Measurements from ENCODE around the gene TJP3.

TJP3 gene

DNA sequence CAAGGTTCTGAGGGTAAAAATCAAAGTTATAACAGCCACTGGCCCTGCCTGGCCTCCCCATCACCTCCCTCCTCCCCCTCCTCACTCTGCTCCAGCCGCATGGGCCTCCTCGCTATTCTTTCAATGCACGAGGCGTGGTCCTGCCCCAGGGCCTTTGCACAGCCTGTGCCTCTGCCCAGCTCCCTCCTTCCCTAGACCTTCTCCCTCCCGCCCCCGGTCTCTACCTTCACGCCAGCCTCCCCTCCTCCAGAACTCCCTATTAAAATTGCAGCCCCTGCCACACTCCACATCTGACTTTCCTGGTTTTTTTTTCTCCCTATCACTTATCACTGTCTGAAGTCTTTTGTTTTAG is 60.5 kb downstream of the TJP3 start:
- Histone ChIP-seq H3K9me3 (replicated peaks; ENCODE audit: insufficient read depth, low read length) (no peaks in the 10 kb centered on the region), H3K27me3 (replicated peaks; ENCODE audit: insufficient read depth, low read length) (peaks cover 6% of the 10 kb centered on the region; the same call in 1 of the 2 replicates), H3K79me2 (ENCODE audit: low read length) (peaks cover 7% of the 10 kb centered on the region; the same call in 1 of the 2 replicates), H3K9me2 (replicated peaks; ENCODE audit: insufficient read depth, low read length) (no peaks in the 10 kb centered on the region), H3K9ac (ENCODE audit: low read length) (no peak overlapping the region), H3K4me2 (ENCODE audit: low read depth, low read length) (no peak overlapping the region), H4K20me1 (ENCODE audit: insufficient read depth, low read length) (no peaks in the 10 kb centered on the region), H3F3A (ENCODE audit: insufficient read depth, low read length) (no peaks in the 10 kb centered on the region), H3K36me3 (replicated peaks; ENCODE audit: insufficient read depth, low read length) (no peaks in the 10 kb centered on the region), H3K4me3 (ENCODE audit: low read length) (no peak overlapping the region), H2AFZ (ENCODE audit: low read length) (no peak overlapping the region), H3K4me1 (ENCODE audit: low read length) (no peaks in the 10 kb centered on the region), H3K27ac (ENCODE audit: low read length) (no peak overlapping the region)
- TF ChIP-seq, protein P1, sequence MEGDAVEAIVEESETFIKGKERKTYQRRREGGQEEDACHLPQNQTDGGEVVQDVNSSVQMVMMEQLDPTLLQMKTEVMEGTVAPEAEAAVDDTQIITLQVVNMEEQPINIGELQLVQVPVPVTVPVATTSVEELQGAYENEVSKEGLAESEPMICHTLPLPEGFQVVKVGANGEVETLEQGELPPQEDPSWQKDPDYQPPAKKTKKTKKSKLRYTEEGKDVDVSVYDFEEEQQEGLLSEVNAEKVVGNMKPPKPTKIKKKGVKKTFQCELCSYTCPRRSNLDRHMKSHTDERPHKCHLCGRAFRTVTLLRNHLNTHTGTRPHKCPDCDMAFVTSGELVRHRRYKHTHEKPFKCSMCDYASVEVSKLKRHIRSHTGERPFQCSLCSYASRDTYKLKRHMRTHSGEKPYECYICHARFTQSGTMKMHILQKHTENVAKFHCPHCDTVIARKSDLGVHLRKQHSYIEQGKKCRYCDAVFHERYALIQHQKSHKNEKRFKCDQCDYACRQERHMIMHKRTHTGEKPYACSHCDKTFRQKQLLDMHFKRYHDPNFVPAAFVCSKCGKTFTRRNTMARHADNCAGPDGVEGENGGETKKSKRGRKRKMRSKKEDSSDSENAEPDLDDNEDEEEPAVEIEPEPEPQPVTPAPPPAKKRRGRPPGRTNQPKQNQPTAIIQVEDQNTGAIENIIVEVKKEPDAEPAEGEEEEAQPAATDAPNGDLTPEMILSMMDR (IDR thresholded peaks at IDR 0.05; ENCODE audit: low read length): no peak
- TF ChIP-seq EZH2 (optimal IDR thresholded peaks at IDR 0.05; ENCODE audit: low read depth, low read length): no peak
- TF ChIP-seq EZH2phosphoT487 (IDR thresholded peaks at IDR 0.05; ENCODE audit: low read length): no peak
- no peak for DNase-seq

DNA sequence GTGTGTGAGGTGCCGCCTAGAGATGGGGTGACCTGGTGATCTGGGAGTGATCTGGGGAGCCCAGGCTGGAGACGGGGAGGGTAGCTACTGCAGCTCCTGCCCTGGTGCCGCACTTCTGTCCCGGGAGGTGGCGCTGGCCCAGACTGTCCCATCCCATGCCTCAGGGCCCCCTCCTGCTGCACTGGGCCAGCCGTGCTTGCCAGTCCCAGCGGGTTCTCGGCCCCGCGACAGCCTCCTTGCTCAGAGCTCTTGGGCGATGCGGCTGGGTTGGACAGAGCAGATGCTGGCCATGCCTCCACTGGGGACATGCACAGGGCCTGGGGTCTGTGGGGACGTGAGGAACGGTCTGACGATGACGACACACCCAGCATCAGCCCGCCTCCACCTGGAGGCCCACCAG is 61.3 kb downstream of the TJP3 start:
- Histone ChIP-seq H3K4me2 (ENCODE audit: low read depth, low read length) (no peak overlapping the region), H3K36me3 (replicated peaks; ENCODE audit: insufficient read depth, low read length) (no peaks in the 10 kb centered on the region), H3K79me2 (ENCODE audit: low read length) (peaks cover 7% of the 10 kb centered on the region; the same call in 1 of the 2 replicates), H3K27ac (ENCODE audit: low read length) (no peak overlapping the region), H3K9me3 (replicated peaks; ENCODE audit: insufficient read depth, low read length) (no peaks in the 10 kb centered on the region), H3K9ac (ENCODE audit: low read length) (no peak overlapping the region), H3K9me2 (replicated peaks; ENCODE audit: insufficient read depth, low read length) (no peaks in the 10 kb centered on the region), H2AFZ (ENCODE audit: low read length) (no peak overlapping the region), H3F3A (ENCODE audit: insufficient read depth, low read length) (no peaks in the 10 kb centered on the region), H3K4me1 (ENCODE audit: low read length) (no peaks in the 10 kb centered on the region), H3K27me3 (replicated peaks; ENCODE audit: insufficient read depth, low read length) (peaks cover 14% of the 10 kb centered on the region), H3K4me3 (ENCODE audit: low read length) (no peak overlapping the region), H4K20me1 (ENCODE audit: insufficient read depth, low read length) (no peaks in the 10 kb centered on the region)
- TF ChIP-seq EZH2 (optimal IDR thresholded peaks at IDR 0.05; ENCODE audit: low read depth, low read length): no peak
- TF ChIP-seq, protein P1 (IDR thresholded peaks at IDR 0.05; ENCODE audit: low read length): no peak
- TF ChIP-seq EZH2phosphoT487 (IDR thresholded peaks at IDR 0.05; ENCODE audit: low read length): no peak
- DNase-seq: no peak

DNA sequence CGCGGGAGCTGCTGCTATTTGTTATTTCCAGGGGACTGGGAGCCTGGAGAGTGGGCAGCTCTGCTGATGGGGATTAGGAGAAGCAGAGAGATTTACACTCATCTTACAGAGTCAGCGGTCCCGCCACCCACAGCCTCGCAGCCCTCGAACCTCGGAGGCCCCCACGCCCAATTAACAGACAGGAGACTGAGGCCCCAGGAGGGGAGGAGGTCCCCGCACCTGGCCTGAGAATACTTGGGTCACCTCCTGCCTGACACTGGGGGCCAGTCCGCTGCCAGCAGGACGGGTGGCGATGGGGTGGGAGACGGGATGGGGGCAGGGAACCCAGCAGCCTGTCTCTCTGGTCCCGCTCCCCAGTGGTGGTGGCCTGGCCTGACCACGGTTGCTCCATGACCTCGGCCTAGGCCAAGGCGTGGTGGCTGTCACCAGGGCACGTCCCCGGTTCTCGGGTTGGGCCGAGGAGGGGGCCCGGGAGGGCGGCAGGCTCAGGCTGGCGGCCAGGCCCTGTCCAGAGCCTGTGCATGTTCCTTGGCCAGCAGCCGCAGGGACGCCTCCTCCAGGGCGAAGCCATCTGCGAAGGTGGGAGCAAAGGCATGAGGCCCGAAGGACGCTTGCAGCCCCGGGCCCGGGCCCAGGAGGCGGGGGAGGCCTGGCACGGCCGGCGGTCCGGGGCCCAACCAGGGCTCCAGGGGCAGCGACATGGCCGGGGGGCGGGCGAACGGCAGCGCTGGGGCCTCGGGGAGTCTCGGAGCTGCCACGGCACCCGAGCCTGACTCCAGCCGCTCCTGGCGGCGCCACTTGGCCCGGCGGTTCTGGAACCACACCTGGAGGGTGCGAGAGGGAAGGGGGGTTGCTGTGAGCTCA is 62.2 kb downstream of the TJP3 start:
- no peaks in the 10 kb centered on the region for H3K9me3 ChIP-seq (replicated peaks; ENCODE audit: insufficient read depth, low read length)
- H3K36me3 ChIP-seq (replicated peaks; ENCODE audit: insufficient read depth, low read length): no peaks in the 10 kb centered on the region
- no peak overlapping the region for H3K27ac ChIP-seq (ENCODE audit: low read length)
- peaks cover 17% of the 10 kb centered on the region for H3K27me3 ChIP-seq (replicated peaks; ENCODE audit: insufficient read depth, low read length)
- H4K20me1 ChIP-seq (ENCODE audit: insufficient read depth, low read length): no peaks in the 10 kb centered on the region
- peaks cover under 1% of the 10 kb centered on the region; the same call in 1 of the 2 replicates for H3K79me2 ChIP-seq (ENCODE audit: low read length)
- H2AFZ ChIP-seq (ENCODE audit: low read length): no peak overlapping the region
- H3K4me1 ChIP-seq (ENCODE audit: low read length): no peaks in the 10 kb centered on the region
- no peak for DNase-seq
- no peaks in the 10 kb centered on the region for H3F3A ChIP-seq (ENCODE audit: insufficient read depth, low read length)
- H3K4me3 ChIP-seq (ENCODE audit: low read length): no peak overlapping the region
- H3K9ac ChIP-seq (ENCODE audit: low read length): no peak overlapping the region
- H3K4me2 ChIP-seq (ENCODE audit: low read depth, low read length): no peak overlapping the region
- TF ChIP-seq EZH2phosphoT487 (IDR thresholded peaks at IDR 0.05; ENCODE audit: low read length) (no peak), EZH2 (optimal IDR thresholded peaks at IDR 0.05; ENCODE audit: low read depth, low read length) (no peak)
- TF ChIP-seq, protein P1 (IDR thresholded peaks at IDR 0.05; ENCODE audit: low read length): no peak
- no peaks in the 10 kb centered on the region for H3K9me2 ChIP-seq (replicated peaks; ENCODE audit: insufficient read depth, low read length)
